HCT116 (cell line): ENCODE results near the gene SECTM1. TPM values are rescaled to one million over a fixed set of nuclear protein-coding genes. Genes with fewer than 3 reads are reported as not detected.

Experiments
- ATAC-seq: fragments of 200-7000 bp; cut with Tn5 transposase; 2 replicates; pipeline ENCODE4 v1.9.1; 2020; ENCODE audit warnings: mild to moderate bottlenecking, moderate library complexity
- BruUV-seq: library from RNA; stranded (reverse); fragments of 400-500 nt; replicated peaks from 2 replicates; lab custom pipeline; 2021; lab: Mats Ljungman, UMichigan
- CTCF ChIA-PET: fragments of 300-600 bp; sonication (Branson Sonifier 250); formaldehyde crosslinking; loops from one replicate; lab custom pipeline; 2021; ENCODE audit warnings: antibody characterized with exemption; lab: Charles Lee
- POLR2A ChIA-PET: fragments of 300-600, 350-600 bp; sonication (Branson Sonifier 250); formaldehyde crosslinking; loops from one replicate; lab custom pipeline; 2021; ENCODE audit warnings: antibody characterized with exemption; lab: Charles Lee
- RAD21 ChIA-PET, 2 experiments: fragments of 300-600 bp; sonication (Branson Sonifier 250); formaldehyde crosslinking; loops; one replicate each; lab custom pipeline; 2023; ENCODE audit warnings: low total read pairs in 2 of 2; ENCODE audit not compliant: uncharacterized antibody in 2 of 2, unreplicated experiment in 2 of 2, low non-redundant PET in 1 of 2; lab: Charles Lee
- DNase-seq: peaks from one replicate; pipeline ENCODE4 v3.0.0-alpha.2; 2010; ENCODE audit warnings: low read depth, low spot score
- H2AFZ ChIP-seq: fragments of 200-600 bp; shearing (Covaris generic), sonication (generic); 2 replicates; pipeline ENCODE4 v1.6.1; 2017; ENCODE audit warnings: low read depth, mixed run types, mixed read lengths, antibody characterized with exemption, low read length; ENCODE audit not compliant: poor library complexity, severe bottlenecking
- H3K27ac ChIP-seq: 2 replicates; pipeline ENCODE4 v1.5.1; 2012; ENCODE audit warnings: low read depth, low read length
- H3K27me3 ChIP-seq: fragments of 200-600 bp; sonication (generic); 2 replicates; pipeline ENCODE4 v1.6.1; 2016; ENCODE audit warnings: mixed run types, low read length, mixed read lengths; ENCODE audit not compliant: insufficient read depth
- H3K36me3 ChIP-seq, 2 experiments: fragments of 200-500 bp in 1 of 2; fragments of 200-600 bp in 1 of 2; sonication (Bioruptor generic) in 1 of 2; sonication (generic) in 1 of 2; 2 replicates each; pipeline versions ENCODE4 v1.5.1 to v1.6.1; 2014 to 2016; ENCODE audit warnings: low read length in 2 of 2, inconsistent platforms in 1 of 2, mixed read lengths in 1 of 2, mixed run types in 1 of 2; ENCODE audit not compliant: insufficient read depth in 2 of 2, control insufficient read depth in 1 of 2
- H3K4me1 ChIP-seq, 2 experiments: fragments of 200-600 bp in 1 of 2; sonication (generic) in 1 of 2; 2 replicates each; pipeline versions ENCODE4 v1.5.1 to v1.6.1; 2012 to 2017; ENCODE audit warnings: low read length in 2 of 2, inconsistent platforms in 1 of 2, mild to moderate bottlenecking in 1 of 2, mixed read lengths in 1 of 2, mixed run types in 1 of 2, moderate library complexity in 1 of 2; ENCODE audit not compliant: insufficient read depth in 2 of 2, control insufficient read depth in 1 of 2
- H3K4me2 ChIP-seq: fragments of 200-600 bp; sonication (generic); 2 replicates; pipeline ENCODE4 v1.6.1; 2017; ENCODE audit warnings: mixed run types, low read length, mixed read lengths
- H3K4me3 ChIP-seq, 2 experiments: fragments of 200-600 bp in 1 of 2; sonication (generic) in 1 of 2; replicated peaks in 1 of 2; 2 replicates each; pipeline ENCODE4 v1.5.1; 2011 to 2016; ENCODE audit warnings: low read length in 2 of 2, control low read depth in 1 of 2, low read depth in 1 of 2, mild to moderate bottlenecking in 1 of 2, mixed read lengths in 1 of 2, mixed run types in 1 of 2
- H3K79me2 ChIP-seq: fragments of 200-600 bp; sonication (generic); 2 replicates; pipeline ENCODE4 v1.6.1; 2017; ENCODE audit warnings: mild to moderate bottlenecking, mixed run types, low read length, moderate library complexity, mixed read lengths; ENCODE audit not compliant: insufficient read depth
- H3K9ac ChIP-seq: fragments of 200-600 bp; sonication (generic); 2 replicates; pipeline ENCODE4 v1.6.1; 2016; ENCODE audit warnings: low read length, mixed read lengths
- H3K9me2 ChIP-seq: fragments of 200-600 bp; sonication (generic), shearing (Covaris generic); 2 replicates; pipeline ENCODE4 v1.6.1; 2017; ENCODE audit warnings: mixed run types, mild to moderate bottlenecking, moderate library complexity; ENCODE audit not compliant: insufficient read depth
- H3K9me3 ChIP-seq, 2 experiments: fragments of 200-500 bp in 1 of 2; fragments of 200-600 bp in 1 of 2; sonication (Bioruptor generic) in 1 of 2; sonication (generic) in 1 of 2; 2 replicates each; pipeline ENCODE4 v1.6.1; 2014 to 2017; ENCODE audit warnings: low read length in 2 of 2, mixed read lengths in 2 of 2, inconsistent platforms in 1 of 2, low read depth in 1 of 2, mild to moderate bottlenecking in 1 of 2, mixed run types in 1 of 2, moderate library complexity in 1 of 2; ENCODE audit not compliant: control insufficient read depth in 1 of 2, insufficient read depth in 1 of 2
- H4K20me1 ChIP-seq: fragments of 200-600 bp; sonication (generic), shearing (Covaris generic); 2 replicates; pipeline ENCODE4 v1.6.1; 2017; ENCODE audit warnings: mixed run types, mild to moderate bottlenecking, moderate library complexity; ENCODE audit not compliant: insufficient read depth
- ATF3 ChIP-seq: IDR thresholded peaks from 2 replicates; pipeline ENCODE4 v1.6.1; 2012
- CEBPB ChIP-seq: IDR thresholded peaks from 2 replicates; pipeline ENCODE4 v1.6.1; 2012; ENCODE audit warnings: low read depth
- CTCF ChIP-seq, 3 experiments: fragments of 200-600 bp in 1 of 3; sonication (generic) in 1 of 3; IDR thresholded peaks in 2 of 3; conservative IDR thresholded peaks in 1 of 3; 2 replicates each; pipeline ENCODE4 v1.5.1; 2012 to 2017; ENCODE audit warnings: low read depth in 2 of 3, low read length in 2 of 3, antibody characterized with exemption in 1 of 3, borderline replicate concordance in 1 of 3, control low read depth in 1 of 3, mild to moderate bottlenecking in 1 of 3, mixed read lengths in 1 of 3, mixed run types in 1 of 3, moderate library complexity in 1 of 3; ENCODE audit not compliant: insufficient read depth in 1 of 3
- EGR1 ChIP-seq: IDR thresholded peaks from 2 replicates; pipeline ENCODE4 v1.6.1; 2012; ENCODE audit warnings: low read depth
- EZH2phosphoT487 ChIP-seq: fragments of 200-600 bp; IDR thresholded peaks from 2 replicates; pipeline ENCODE4 v1.6.1; 2018; ENCODE audit warnings: antibody characterized with exemption, borderline replicate concordance
- RAD21 ChIP-seq: IDR thresholded peaks from 2 replicates; pipeline ENCODE4 v1.6.1; 2012; ENCODE audit warnings: low read depth, mild to moderate bottlenecking
- SP1 ChIP-seq: IDR thresholded peaks from 2 replicates; pipeline ENCODE4 v1.6.1; 2012; ENCODE audit warnings: low read depth
- TCF7L2 ChIP-seq: IDR thresholded peaks from 2 replicates; pipeline ENCODE4 v1.7.0; 2011; ENCODE audit warnings: borderline replicate concordance, inconsistent platforms; ENCODE audit not compliant: insufficient read depth, insufficient read length; ENCODE audit errors: extremely low read depth
- YY1 ChIP-seq: IDR thresholded peaks from 2 replicates; pipeline ENCODE4 v1.6.1; 2011; ENCODE audit warnings: low read length, low read depth, moderate library complexity, mild to moderate bottlenecking; ENCODE audit not compliant: insufficient replicate concordance; ENCODE audit errors: extremely low read depth
- ZBTB33 ChIP-seq: IDR thresholded peaks from 2 replicates; pipeline ENCODE4 v1.6.1; 2011; ENCODE audit warnings: mild to moderate bottlenecking, low read length, moderate library complexity; ENCODE audit not compliant: insufficient replicate concordance; ENCODE audit errors: extremely low read depth
- ZNF274 ChIP-seq: fragments of 200-500 bp; sonication (Bioruptor generic); IDR thresholded peaks from 2 replicates; pipeline ENCODE4 v1.6.1; 2014; ENCODE audit warnings: mild to moderate bottlenecking, low read depth, low read length, inconsistent platforms
- intact Hi-C: fragments of 100-400 bp; cut with micrococcal nuclease; formaldehyde crosslinking; loops from 2 replicates; pipeline ENCODE4 v1.10.0; 2022
- total RNA-seq: library from RNA; stranded (reverse); gene quantifications from one replicate; pipeline ENCODE4 v1.2.1, GENCODE V29; 2021; ENCODE audit not compliant: unreplicated experiment

Gene SECTM1
- total RNA-seq, 1 experiment from 2014 or later, result 6.8 TPM

DNA sequence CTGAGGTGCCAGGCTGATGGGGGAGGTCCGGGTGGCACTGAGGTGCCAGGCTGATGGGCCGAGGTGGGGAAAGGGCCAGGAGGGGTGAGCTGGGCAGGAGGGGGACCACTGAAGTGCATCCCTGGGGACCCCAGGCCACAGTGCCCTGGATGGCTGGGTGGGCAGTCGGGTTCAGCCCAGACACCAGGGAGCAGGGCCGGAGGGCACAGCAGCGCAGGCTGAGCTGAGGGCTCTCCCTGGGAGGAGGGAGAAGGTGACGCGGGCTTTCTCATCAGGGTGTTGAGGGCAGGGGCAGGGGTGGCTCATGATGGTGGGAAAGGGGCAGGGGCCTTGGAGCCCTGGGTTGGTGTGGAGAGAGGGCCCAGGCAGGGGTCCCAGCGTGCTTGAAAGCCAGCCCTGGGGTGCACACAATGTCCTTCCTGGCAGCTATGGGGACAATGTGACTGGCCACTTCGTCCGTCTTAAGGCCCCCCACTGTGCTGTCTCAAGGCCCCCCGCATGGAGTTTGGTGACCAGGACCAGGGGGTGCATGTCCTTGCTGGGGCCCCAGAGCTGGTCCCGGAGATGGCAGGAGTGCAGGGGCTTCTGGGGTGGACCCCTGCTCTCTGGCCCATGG is 32.2 kb downstream of the SECTM1 start:
- POLR2A ChIA-PET, result interaction anchor here (0.8 to 1.4 kb wide), 5 partner anchors 9 to 60 kb away, joined by 3 to 10 read pairs (median 3); no protein-coding TSS in a partner anchor
- Histone ChIP-seq H4K20me1 (no peaks in the 10 kb centered on the region), H3K79me2 (no peaks in the 10 kb centered on the region), H3K4me1 (peaks cover 24 to 53% of the 10 kb centered on the region in 2 experiments), H3K27me3 (no peaks in the 10 kb centered on the region), H3K9me2 (no peaks in the 10 kb centered on the region), H3K4me2 (peak overlapping the region; percentile 28; the same call in 1 of the 2 replicates), H2AFZ (no peak overlapping the region), H3K9ac (peak overlapping the region; percentile 17; the same call in 1 of the 2 replicates), H3K36me3 (no peaks in the 10 kb centered on the region), H3K4me3 (no peak overlapping the region), H3K9me3 (no peaks in the 10 kb centered on the region), H3K27ac (peak overlapping the region; percentile 15; the same call in 1 of the 2 replicates)
- TF ChIP-seq ZNF274, result no peak
- no peak for TF ChIP-seq ATF3
- no peak for TF ChIP-seq SP1
- no peak for TF ChIP-seq CEBPB
- RAD21 ChIA-PET, result no interaction called here
- intact Hi-C loops, result loop anchor here (2.0 kb wide), 1 partner anchor 113 kb away; no protein-coding TSS in a partner anchor
- CTCF ChIA-PET, result interaction anchor here (0.8 to 1.9 kb wide), 9 partner anchors 9 to 60 kb away, joined by 3 to 6 read pairs (median 4); partner anchors contain the start of gene SECTM1
- BruUV-seq, result no TSS peak
- ATAC-seq, result no peak
- no peak for DNase-seq

- peak overlapping the region; percentile 15; the same call in 1 of the 2 replicates for H3K27ac ChIP-seq
Measured at GRCh38 chr17:82300707-82301270, 32.8 kb downstream of the SECTM1 start.

More at GRCh38 chr17:82300707-82301270, 32.8 kb downstream of the SECTM1 start:
- Histone ChIP-seq H3K4me1 (peaks cover 29 to 59% of the 10 kb centered on the region in 2 experiments), H3K9ac (peak overlapping the region; percentile 17; the same call in 1 of the 2 replicates), H2AFZ (no peak overlapping the region), H3K4me2 (peak overlapping the region; percentile 28; the same call in 1 of the 2 replicates), H3K36me3 (no peaks in the 10 kb centered on the region), H3K9me2 (no peaks in the 10 kb centered on the region), H3K79me2 (no peaks in the 10 kb centered on the region), H3K9me3 (no peaks in the 10 kb centered on the region), H4K20me1 (no peaks in the 10 kb centered on the region), H3K27me3 (no peaks in the 10 kb centered on the region), H3K4me3 (no peak overlapping the region)
- ChIA-PET CTCF (interaction anchor here (0.7 to 1.9 kb wide), 11 partner anchors 8 to 114 kb away, joined by 3 to 6 read pairs (median 4); partner anchors contain the start of gene SECTM1), POLR2A (interaction anchor here (0.8 to 1.4 kb wide), 5 partner anchors 8 to 59 kb away, joined by 3 to 10 read pairs (median 3); no protein-coding TSS in a partner anchor), RAD21 (no interaction called here)
- TF ChIP-seq YY1, result no peak
- TF ChIP-seq CTCF (IDR thresholded peaks at IDR 0.05 in 2 of 3, conservative IDR thresholded peaks at IDR 0.05 in 1 of 3; ENCODE audit: borderline replicate concordance in 1 of 3, insufficient read depth in 1 of 3, low read depth in 2 of 3, low read length in 2 of 3), result peak in 2 of 3 experiments; percentile 93 to 96; a peak in 5 of 6 replicates
- no peak for TF ChIP-seq TCF7L2
- TF ChIP-seq EZH2phosphoT487, result no peak
- no peak for TF ChIP-seq ZBTB33
- TF ChIP-seq RAD21, result peak; percentile 89
- peak; percentile 73; the same call in 1 of the 2 replicates for TF ChIP-seq EGR1
- no peak for DNase-seq
- intact Hi-C loops, result loop anchor here (2.0 kb wide), 1 partner anchor 114 kb away; no protein-coding TSS in a partner anchor
- BruUV-seq, result no TSS peak
- peak; percentile 55 for ATAC-seq
